ENCODE measurements around the gene CHID1. TPM values are rescaled to one million over a fixed set of nuclear protein-coding genes. Genes with fewer than 3 reads are reported as not detected.

Gene CHID1
- total and polyA plus RNA-seq, 2 of the 4 experiments (the other 2 are of a cell fraction): 34.2 to 121 TPM

DNA sequence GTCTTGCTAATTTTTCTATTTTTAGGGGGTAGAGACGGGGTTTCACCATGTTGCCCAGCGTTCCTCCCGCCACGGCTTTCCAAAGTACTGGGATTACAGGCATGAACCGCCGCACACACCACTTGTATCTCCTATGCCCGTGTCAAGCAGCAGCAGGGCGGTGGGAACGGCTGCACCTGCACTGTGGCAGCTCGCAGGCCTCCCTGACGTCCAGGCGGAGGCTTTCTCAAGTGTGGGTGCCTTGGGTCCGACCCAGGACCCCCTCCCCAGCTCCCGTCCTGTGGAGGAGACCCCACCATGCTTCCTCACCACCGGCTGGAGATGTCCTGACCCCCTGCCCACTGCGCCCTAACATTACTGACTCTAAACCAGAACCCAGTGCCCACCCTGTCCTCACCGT, 42.2 kb downstream of the CHID1 start:
- Histone ChIP-seq H2AK9ac (replicated peaks; ENCODE audit: low read depth, low read length, poor library complexity) (no peak overlapping the region), H3K56ac (ENCODE audit: extremely low read depth, insufficient read depth, low read length) (no peak overlapping the region), H3K9me1 (ENCODE audit: insufficient read depth, low read length) (peaks cover 3% of the 10 kb centered on the region; the same call in 1 of the 2 replicates), H4K20me1 (ENCODE audit: insufficient read depth, low read length) (peaks cover 26% of the 10 kb centered on the region), H3K36me3 (ENCODE audit: control insufficient read depth, insufficient read depth, low read length) (peaks cover 27% of the 10 kb centered on the region; the same call in 1 of the 2 replicates), H3K23ac (ENCODE audit: low read depth, low read length) (no peak overlapping the region), H2BK5ac (ENCODE audit: low read depth, low read length, poor library complexity, severe bottlenecking) (no peak overlapping the region), H3K4me2 (ENCODE audit: low read depth, low read length) (no peak overlapping the region), H2AK5ac (ENCODE audit: low read depth, low read length) (no peak overlapping the region), H2BK15ac (ENCODE audit: low read depth, low read length) (no peak overlapping the region), H3K79me1 (ENCODE audit: low read depth in 1 of 2, low read length in 2 of 2) (peaks cover 3 to 15% of the 10 kb centered on the region in 2 experiments; a peak in 1 of 4 replicates), H3K4me3 (ENCODE audit: insufficient read depth, low read depth, low read length) (no peak overlapping the region), H3K14ac (replicated peaks; ENCODE audit: low read depth, low read length) (no peak overlapping the region), H4K5ac (ENCODE audit: low read depth, low read length) (no peak overlapping the region), H2BK20ac (ENCODE audit: low read depth, low read length) (no peak overlapping the region), H2AFZ (replicated peaks; ENCODE audit: low read length, poor library complexity) (no peak overlapping the region), H3K9ac (ENCODE audit: low read depth, low read length) (no peak overlapping the region), H2BK120ac (ENCODE audit: low read depth, low read length) (no peak overlapping the region), H3K18ac (ENCODE audit: low read depth, low read length) (no peak overlapping the region), H3K4ac (ENCODE audit: low read depth, low read length) (no peak overlapping the region), H3K9me3 (ENCODE audit: control insufficient read depth, insufficient read depth, low read length) (no peaks in the 10 kb centered on the region), H4K8ac (ENCODE audit: low read depth in 2 of 2, low read length in 2 of 2) (no peak overlapping the region), H3K4me1 (ENCODE audit: control insufficient read depth, insufficient read depth, low read length) (no peaks in the 10 kb centered on the region; the same call in 1 of the 2 replicates), H3K27me3 (ENCODE audit: control insufficient read depth, insufficient read depth, low read length) (no peaks in the 10 kb centered on the region), H3K27ac (ENCODE audit: insufficient read depth, low read length) (no peak overlapping the region), H4K91ac (ENCODE audit: insufficient read depth, low read depth, low read length) (no peak overlapping the region)
- intact Hi-C loops (cut with micrococcal nuclease): no loop called here
- BruUV-seq (replicated peaks): no TSS peak
- TF ChIP-seq, protein P1, sequence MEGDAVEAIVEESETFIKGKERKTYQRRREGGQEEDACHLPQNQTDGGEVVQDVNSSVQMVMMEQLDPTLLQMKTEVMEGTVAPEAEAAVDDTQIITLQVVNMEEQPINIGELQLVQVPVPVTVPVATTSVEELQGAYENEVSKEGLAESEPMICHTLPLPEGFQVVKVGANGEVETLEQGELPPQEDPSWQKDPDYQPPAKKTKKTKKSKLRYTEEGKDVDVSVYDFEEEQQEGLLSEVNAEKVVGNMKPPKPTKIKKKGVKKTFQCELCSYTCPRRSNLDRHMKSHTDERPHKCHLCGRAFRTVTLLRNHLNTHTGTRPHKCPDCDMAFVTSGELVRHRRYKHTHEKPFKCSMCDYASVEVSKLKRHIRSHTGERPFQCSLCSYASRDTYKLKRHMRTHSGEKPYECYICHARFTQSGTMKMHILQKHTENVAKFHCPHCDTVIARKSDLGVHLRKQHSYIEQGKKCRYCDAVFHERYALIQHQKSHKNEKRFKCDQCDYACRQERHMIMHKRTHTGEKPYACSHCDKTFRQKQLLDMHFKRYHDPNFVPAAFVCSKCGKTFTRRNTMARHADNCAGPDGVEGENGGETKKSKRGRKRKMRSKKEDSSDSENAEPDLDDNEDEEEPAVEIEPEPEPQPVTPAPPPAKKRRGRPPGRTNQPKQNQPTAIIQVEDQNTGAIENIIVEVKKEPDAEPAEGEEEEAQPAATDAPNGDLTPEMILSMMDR (conservative IDR thresholded peaks at IDR 0.05; ENCODE audit: low read depth, low read length): no peak
- TF ChIP-seq NFE2L2 (IDR thresholded peaks at IDR 0.05; ENCODE audit: low read depth, low read length) (no peak), MXI1 (IDR thresholded peaks at IDR 0.05; ENCODE audit: borderline replicate concordance, low read depth, low read length) (no peak), BHLHE40 (IDR thresholded peaks at IDR 0.05; ENCODE audit: low read depth, low read length) (no peak), POLR2A (IDR thresholded peaks at IDR 0.05; ENCODE audit: low read depth, low read length) (no peak)
- ChIA-PET POLR2A (ENCODE audit: unreplicated experiment) (no interaction called here), CTCF (no interaction called here)
- DNase-seq (no peak), ATAC-seq (ENCODE audit: low read depth) (no peak)
- 94% methylated on average over 7 of the region's 17 CpGs; no CpG with 5 or more reads in 1 of the 2 experiments for WGBS, 2 experiments (ENCODE audit: extremely low coverage in 2 of 2, insufficient read length in 1 of 2)
- in situ Hi-C loops (cut with MboI; ENCODE audit: low sequenced_read_pairs): no loop called here
- dilution Hi-C loops (cut with HindIII; ENCODE audit: low sequenced_read_pairs, unreplicated experiment): no loop called here
